ENCODE measurements around the gene DPEP2. TPM values are rescaled to one million over a fixed set of nuclear protein-coding genes. Genes with fewer than 3 reads are reported as not detected.

The DPEP2 gene
- total RNA-seq, 1 experiment from 2014 or later = not detected

DNA sequence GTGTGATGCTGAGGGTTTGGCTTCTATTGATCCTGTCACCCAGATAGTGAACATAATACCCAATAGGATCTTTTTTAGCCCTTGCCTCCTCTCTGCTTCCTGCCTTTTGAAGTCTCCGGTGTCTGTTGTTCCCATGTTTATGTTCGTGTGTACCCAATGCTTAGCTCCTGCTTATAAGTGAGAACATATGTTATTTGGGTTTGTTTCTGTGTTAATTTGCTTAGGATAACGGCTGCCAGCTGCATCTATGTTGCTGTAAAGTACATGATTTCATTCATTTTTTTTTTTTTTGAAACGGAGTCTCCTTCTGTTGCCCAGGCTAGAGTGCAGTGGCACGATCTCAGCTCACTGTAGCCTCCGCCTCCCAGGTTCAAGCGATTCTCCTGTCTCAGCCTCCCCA is 46.8 kb upstream of the DPEP2 start:
- ChIA-PET RAD21 (ENCODE audit: low non-redundant PET in 1 of 2, low total read pairs in 2 of 2, uncharacterized antibody in 2 of 2, unreplicated experiment in 2 of 2) (no interaction called here), POLR2A (no interaction called here), CTCF (no interaction called here)
- ATAC-seq (no peak), DNase-seq (ENCODE audit: low read depth, low spot score) (no peak)
- intact Hi-C loops (cut with micrococcal nuclease) = no loop called here
- Histone ChIP-seq H2AFZ (ENCODE audit: low read depth, low read length, poor library complexity, severe bottlenecking) (no peak overlapping the region), H3K4me3 (replicated peaks in 1 of 2; ENCODE audit: low read depth in 1 of 2, low read length in 2 of 2) (no peak overlapping the region), H3K27me3 (ENCODE audit: insufficient read depth, low read length) (no peaks in the 10 kb centered on the region), H3K9ac (ENCODE audit: low read length) (no peak overlapping the region), H3K9me2 (ENCODE audit: insufficient read depth) (no peaks in the 10 kb centered on the region), H3K4me1 (ENCODE audit: control insufficient read depth in 1 of 2, insufficient read depth in 2 of 2, low read length in 2 of 2) (no peaks in the 10 kb centered on the region), H3K9me3 (ENCODE audit: control insufficient read depth in 1 of 2, insufficient read depth in 1 of 2, low read depth in 1 of 2, low read length in 2 of 2) (no peaks in the 10 kb centered on the region), H3K4me2 (ENCODE audit: low read length) (no peak overlapping the region), H4K20me1 (ENCODE audit: insufficient read depth) (no peaks in the 10 kb centered on the region), H3K36me3 (ENCODE audit: control insufficient read depth in 1 of 2, insufficient read depth in 2 of 2, low read length in 2 of 2) (peaks cover 4 to 28% of the 10 kb centered on the region in 2 experiments; a peak in 3 of 4 replicates), H3K79me2 (ENCODE audit: insufficient read depth, low read length) (peaks cover 7% of the 10 kb centered on the region; the same call in 1 of the 2 replicates), H3K27ac (ENCODE audit: low read depth, low read length) (no peak overlapping the region)
- TF ChIP-seq FOSL1 (IDR thresholded peaks at IDR 0.05; ENCODE audit: low read depth) (no peak), CEBPB (IDR thresholded peaks at IDR 0.05; ENCODE audit: low read depth) (no peak), SP1 (IDR thresholded peaks at IDR 0.05; ENCODE audit: low read depth) (no peak), JUND (IDR thresholded peaks at IDR 0.05) (no peak), EZH2 (IDR thresholded peaks at IDR 0.05) (no peak), EGR1 (IDR thresholded peaks at IDR 0.05; ENCODE audit: low read depth) (no peak), EZH2phosphoT487 (IDR thresholded peaks at IDR 0.05; ENCODE audit: borderline replicate concordance) (no peak), ELF1 (IDR thresholded peaks at IDR 0.05; ENCODE audit: borderline replicate concordance, low read depth) (no peak), ZFX (IDR thresholded peaks at IDR 0.05) (no peak), SRF (IDR thresholded peaks at IDR 0.05; ENCODE audit: low read depth) (no peak), POLR2AphosphoS5 (IDR thresholded peaks at IDR 0.05; ENCODE audit: low read depth, low read length) (no peak), SIN3A (IDR thresholded peaks at IDR 0.05; ENCODE audit: low read depth) (no peak), CBX3 (IDR thresholded peaks at IDR 0.05; ENCODE audit: low read depth) (no peak)
- TF ChIP-seq, protein P1, sequence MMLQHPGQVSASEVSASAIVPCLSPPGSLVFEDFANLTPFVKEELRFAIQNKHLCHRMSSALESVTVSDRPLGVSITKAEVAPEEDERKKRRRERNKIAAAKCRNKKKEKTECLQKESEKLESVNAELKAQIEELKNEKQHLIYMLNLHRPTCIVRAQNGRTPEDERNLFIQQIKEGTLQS (IDR thresholded peaks at IDR 0.05) = no peak
- TF ChIP-seq, protein P2, sequence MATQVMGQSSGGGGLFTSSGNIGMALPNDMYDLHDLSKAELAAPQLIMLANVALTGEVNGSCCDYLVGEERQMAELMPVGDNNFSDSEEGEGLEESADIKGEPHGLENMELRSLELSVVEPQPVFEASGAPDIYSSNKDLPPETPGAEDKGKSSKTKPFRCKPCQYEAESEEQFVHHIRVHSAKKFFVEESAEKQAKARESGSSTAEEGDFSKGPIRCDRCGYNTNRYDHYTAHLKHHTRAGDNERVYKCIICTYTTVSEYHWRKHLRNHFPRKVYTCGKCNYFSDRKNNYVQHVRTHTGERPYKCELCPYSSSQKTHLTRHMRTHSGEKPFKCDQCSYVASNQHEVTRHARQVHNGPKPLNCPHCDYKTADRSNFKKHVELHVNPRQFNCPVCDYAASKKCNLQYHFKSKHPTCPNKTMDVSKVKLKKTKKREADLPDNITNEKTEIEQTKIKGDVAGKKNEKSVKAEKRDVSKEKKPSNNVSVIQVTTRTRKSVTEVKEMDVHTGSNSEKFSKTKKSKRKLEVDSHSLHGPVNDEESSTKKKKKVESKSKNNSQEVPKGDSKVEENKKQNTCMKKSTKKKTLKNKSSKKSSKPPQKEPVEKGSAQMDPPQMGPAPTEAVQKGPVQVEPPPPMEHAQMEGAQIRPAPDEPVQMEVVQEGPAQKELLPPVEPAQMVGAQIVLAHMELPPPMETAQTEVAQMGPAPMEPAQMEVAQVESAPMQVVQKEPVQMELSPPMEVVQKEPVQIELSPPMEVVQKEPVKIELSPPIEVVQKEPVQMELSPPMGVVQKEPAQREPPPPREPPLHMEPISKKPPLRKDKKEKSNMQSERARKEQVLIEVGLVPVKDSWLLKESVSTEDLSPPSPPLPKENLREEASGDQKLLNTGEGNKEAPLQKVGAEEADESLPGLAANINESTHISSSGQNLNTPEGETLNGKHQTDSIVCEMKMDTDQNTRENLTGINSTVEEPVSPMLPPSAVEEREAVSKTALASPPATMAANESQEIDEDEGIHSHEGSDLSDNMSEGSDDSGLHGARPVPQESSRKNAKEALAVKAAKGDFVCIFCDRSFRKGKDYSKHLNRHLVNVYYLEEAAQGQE (IDR thresholded peaks at IDR 0.05; ENCODE audit: low read depth) = no peak
- BruUV-seq (replicated peaks) = no TSS peak
